Panc1 (cell line): Measurements from ENCODE around the gene CRNN. TPM values are rescaled to one million over a fixed set of nuclear protein-coding genes. Genes with fewer than 3 reads are reported as not detected.

Source experiments
- ATAC-seq: fragments of 200-7000 bp; cut with Tn5 transposase; 2 replicates; pipeline ENCODE4 v1.9.1; 2020; ENCODE audit warnings: mild to moderate bottlenecking, moderate library complexity
- BruUV-seq: library from RNA; stranded (reverse); fragments of 400-500 nt; replicated peaks from 2 replicates; lab custom pipeline; 2021; lab: Mats Ljungman, UMichigan
- CTCF ChIA-PET: fragments of 300-600 bp; sonication (Branson Sonifier 250); formaldehyde crosslinking; loops from one replicate; lab custom pipeline; 2022; ENCODE audit warnings: antibody characterized with exemption; lab: Charles Lee
- POLR2A ChIA-PET: fragments of 300-600 bp; sonication (Branson Sonifier 250); formaldehyde crosslinking; loops from one replicate; lab custom pipeline; 2022; ENCODE audit warnings: antibody characterized with exemption; lab: Charles Lee
- DNase-seq: peaks from one replicate; pipeline ENCODE4 v3.0.0-alpha.2; 2010; ENCODE audit warnings: low read depth, low spot score
- H3K27ac ChIP-seq: 2 replicates; pipeline ENCODE4 v1.5.1; 2011; ENCODE audit warnings: mild to moderate bottlenecking, low read length, inconsistent platforms
- H3K27me3 ChIP-seq: fragments of 200-500 bp; sonication (Bioruptor generic); 2 replicates; pipeline ENCODE4 v1.6.0; 2014; ENCODE audit warnings: low read length, inconsistent platforms; ENCODE audit not compliant: control insufficient read depth, insufficient read depth
- H3K36me3 ChIP-seq: fragments of 200-500 bp; sonication (Bioruptor generic); 2 replicates; pipeline ENCODE4 v1.5.1; 2014; ENCODE audit warnings: inconsistent platforms, mild to moderate bottlenecking, low read length, moderate library complexity; ENCODE audit not compliant: control insufficient read depth, insufficient read depth
- H3K4me1 ChIP-seq: 2 replicates; pipeline ENCODE4 v1.5.1; 2011; ENCODE audit warnings: inconsistent platforms, mild to moderate bottlenecking, low read length, moderate library complexity; ENCODE audit not compliant: control insufficient read depth, insufficient read depth
- H3K4me3 ChIP-seq, 2 experiments: 2 replicates each; pipeline ENCODE4 v1.5.1; 2011 to 2012; ENCODE audit warnings: low read depth in 2 of 2, low read length in 2 of 2, mild to moderate bottlenecking in 2 of 2, inconsistent platforms in 1 of 2, moderate library complexity in 1 of 2
- H3K9me3 ChIP-seq: fragments of 200-500 bp; sonication (Bioruptor generic); 2 replicates; pipeline ENCODE4 v1.5.1; 2014; ENCODE audit warnings: low read depth, mild to moderate bottlenecking, inconsistent platforms, low read length, moderate library complexity; ENCODE audit not compliant: control insufficient read depth, insufficient read depth
- CTCF ChIP-seq: fragments of 450-650 bp; IDR thresholded peaks from 2 replicates; pipeline ENCODE4 v1.5.1; 2017; ENCODE audit warnings: mild to moderate bottlenecking
- POLR2AphosphoS5 ChIP-seq: IDR thresholded peaks from 2 replicates; pipeline ENCODE4 v1.6.1; 2012; ENCODE audit warnings: mild to moderate bottlenecking, low read depth, low read length, moderate library complexity
- REST ChIP-seq, 2 experiments: IDR thresholded peaks; 2 replicates each; pipeline ENCODE4 v1.6.1; 2011 to 2012; ENCODE audit warnings: low read depth in 2 of 2, control low read depth in 1 of 2, low read length in 1 of 2, mild to moderate bottlenecking in 1 of 2, moderate library complexity in 1 of 2; ENCODE audit not compliant: insufficient read depth in 1 of 2
- SIN3A ChIP-seq: IDR thresholded peaks from 2 replicates; pipeline ENCODE4 v1.6.1; 2012; ENCODE audit warnings: low read depth, mild to moderate bottlenecking, low read length, moderate library complexity, borderline replicate concordance; ENCODE audit not compliant: insufficient read depth
- TCF7L2 ChIP-seq: IDR thresholded peaks from 2 replicates; pipeline ENCODE4 v1.6.1; 2011; ENCODE audit warnings: mild to moderate bottlenecking, low read depth, low read length, inconsistent platforms
- in situ Hi-C: cut with HindIII; loops from 2 replicates; pipeline ENCODE4 v1.10.0; 2016; ENCODE audit warnings: low sequenced_read_pairs, low pct_unique_long_range_greater_than_20kb
- intact Hi-C: fragments of 100-400 bp; cut with micrococcal nuclease; formaldehyde crosslinking; loops from one replicate; pipeline ENCODE4 v1.10.0; 2022; ENCODE audit not compliant: unreplicated experiment
- total RNA-seq: library from RNA; stranded (reverse); gene quantifications from one replicate; pipeline ENCODE4 v1.2.1, GENCODE V29; 2021; ENCODE audit not compliant: unreplicated experiment

CRNN gene
- total RNA-seq, 1 experiment from 2014 or later, result not detected

GRCh38 chr1:152394151-152394550 lies 19.9 kb downstream of the CRNN start:
- Histone ChIP-seq H3K27me3 (peaks cover 10% of the 10 kb centered on the region; the same call in 1 of the 2 replicates), H3K4me3 (no peak overlapping the region), H3K36me3 (no peaks in the 10 kb centered on the region), H3K9me3 (no peaks in the 10 kb centered on the region), H3K27ac (no peak overlapping the region), H3K4me1 (no peaks in the 10 kb centered on the region)
- DNase-seq (no peak), ATAC-seq (no peak)
- CTCF ChIA-PET, result no interaction called here
- TF ChIP-seq TCF7L2 (no peak), POLR2AphosphoS5 (no peak), CTCF (no peak), REST (IDR thresholded peaks at IDR 0.05; ENCODE audit: insufficient read depth in 1 of 2, low read depth in 2 of 2, low read length in 1 of 2) (no peak), SIN3A (no peak)
- POLR2A ChIA-PET, result no interaction called here
- in situ Hi-C loops (no loop called here), intact Hi-C loops (no loop called here)
- no TSS peak for BruUV-seq

- ATAC-seq, result no peak
- Histone ChIP-seq H3K36me3 (no peaks in the 10 kb centered on the region), H3K27me3 (peaks cover 19% of the 10 kb centered on the region; the same call in 1 of the 2 replicates), H3K9me3 (no peaks in the 10 kb centered on the region), H3K27ac (no peak overlapping the region), H3K4me3 (no peak overlapping the region), H3K4me1 (no peaks in the 10 kb centered on the region)
- no peak for DNase-seq
- no peak for TF ChIP-seq TCF7L2
- TF ChIP-seq REST (IDR thresholded peaks at IDR 0.05; ENCODE audit: insufficient read depth in 1 of 2, low read depth in 2 of 2, low read length in 1 of 2), result no peak
- no peak for TF ChIP-seq POLR2AphosphoS5
- TF ChIP-seq SIN3A, result no peak
- TF ChIP-seq CTCF, result no peak
- CTCF ChIA-PET, result no interaction called here
- in situ Hi-C loops, result no loop called here
- no TSS peak for BruUV-seq
- POLR2A ChIA-PET, result no interaction called here
- intact Hi-C loops, result no loop called here
Observed at GRCh38 chr1:152392909-152393308, 21.2 kb downstream of the CRNN start.
